AG10803 (cell line): ENCODE results near the gene TLE2.

Experiments used
- DNase-seq: peaks from one replicate; pipeline ENCODE4 v3.0.0; 2010; ENCODE audit warnings: low read depth
- H3K4me3 ChIP-seq: 2 replicates; pipeline ENCODE4 v1.5.1; 2011; ENCODE audit warnings: mild to moderate bottlenecking, low read length, control low read depth
- CTCF ChIP-seq: conservative IDR thresholded peaks from 2 replicates; pipeline ENCODE4 v1.5.1; 2011; ENCODE audit warnings: mild to moderate bottlenecking, low read length, control low read depth, inconsistent platforms

TLE2 gene

GRCh38 chr19:2963122-2963521 lies 66.0 kb downstream of the TLE2 start:
- no peak for TF ChIP-seq CTCF
- DNase-seq, result no peak
- H3K4me3 ChIP-seq, result no peak overlapping the region

GRCh38 chr19:2962018-2962670 lies 66.9 kb downstream of the TLE2 start:
- peak overlapping the region; percentile 16; the same call in 1 of the 2 replicates for H3K4me3 ChIP-seq
- TF ChIP-seq CTCF, result peak; percentile 74
- DNase-seq, result peak; percentile 86

- no peak overlapping the region for H3K4me3 ChIP-seq
- TF ChIP-seq CTCF, result no peak
- no peak for DNase-seq
These were observed 69.0 kb downstream of the TLE2 start for GRCh38 chr19:2960120-2960519.

GRCh38 chr19:2957160-2957559 lies 71.9 kb downstream of the TLE2 start:
- H3K4me3 ChIP-seq, result no peak overlapping the region
- DNase-seq, result no peak
- TF ChIP-seq CTCF, result no peak

GRCh38 chr19:2952953-2953481 lies 76.1 kb downstream of the TLE2 start:
- H3K4me3 ChIP-seq, result peak overlapping the region; percentile 44
- TF ChIP-seq CTCF, result peak; percentile 34
- peak; percentile 26 for DNase-seq

GRCh38 chr19:2950286-2951124 lies 78.6 kb downstream of the TLE2 start:
- no peak for TF ChIP-seq CTCF
- peak overlapping the region; percentile 96 for H3K4me3 ChIP-seq
- DNase-seq, result peak; percentile 99

GRCh38 chr19:2949939-2950285 lies 79.2 kb downstream of the TLE2 start:
- TF ChIP-seq CTCF, result no peak
- DNase-seq, result peak; percentile 7

More at GRCh38 chr19:2949939-2950285, 79.2 kb downstream of the TLE2 start:
- H3K4me3 ChIP-seq, result peak overlapping the region; percentile 96
